ENCODE results near the gene EHD2.

- no peak for TF ChIP-seq EP300 (IDR thresholded peaks at IDR 0.05; ENCODE audit: borderline replicate concordance)
- TF ChIP-seq TAF1 (IDR thresholded peaks at IDR 0.05; ENCODE audit: low read depth): no peak
- TF ChIP-seq CEBPB (IDR thresholded peaks at IDR 0.05): no peak
- no peak for TF ChIP-seq NFIC (IDR thresholded peaks at IDR 0.05)
Observed at GRCh38 chr19:47719047-47719859, 6.0 kb downstream of the EHD2 start.

Data from Ishikawa (cell line).